ENCODE results near the gene BRDT.

BRDT gene

GRCh38 chr1:91944087-91944486 is 5.1 kb upstream of the BRDT start:
- DNase-seq (ENCODE audit: low spot score) = no peak
- no peak for TF ChIP-seq CTCF (IDR thresholded peaks at IDR 0.05; ENCODE audit: extremely low read depth, missing control alignments)

GRCh38 chr1:91948097-91948496 is 1.1 kb upstream of the BRDT start:
- no peak for TF ChIP-seq CTCF (IDR thresholded peaks at IDR 0.05; ENCODE audit: extremely low read depth, missing control alignments)
- DNase-seq (ENCODE audit: low spot score) = no peak

- no peak for DNase-seq (ENCODE audit: low spot score)
- no peak for TF ChIP-seq CTCF (IDR thresholded peaks at IDR 0.05; ENCODE audit: extremely low read depth, missing control alignments)
Measured at GRCh38 chr1:91948501-91949355, 473 bp upstream of the BRDT start.

GRCh38 chr1:91952187-91952586 is 3.0 kb downstream of the BRDT start:
- TF ChIP-seq CTCF (IDR thresholded peaks at IDR 0.05; ENCODE audit: extremely low read depth, missing control alignments) = no peak
- DNase-seq (ENCODE audit: low spot score) = no peak

- TF ChIP-seq CTCF (IDR thresholded peaks at IDR 0.05; ENCODE audit: extremely low read depth, missing control alignments) = no peak
- DNase-seq (ENCODE audit: low spot score) = no peak
Measured at GRCh38 chr1:91958926-91959325, 9.7 kb downstream of the BRDT start.

- TF ChIP-seq CTCF (IDR thresholded peaks at IDR 0.05; ENCODE audit: extremely low read depth, missing control alignments) = no peak
- DNase-seq (ENCODE audit: low spot score) = no peak
Measured at GRCh38 chr1:91968334-91968733, 19.1 kb downstream of the BRDT start.

GRCh38 chr1:91979383-91979782 is 30.2 kb downstream of the BRDT start:
- no peak for DNase-seq (ENCODE audit: low spot score)
- no peak for TF ChIP-seq CTCF (IDR thresholded peaks at IDR 0.05; ENCODE audit: extremely low read depth, missing control alignments)

All from GM20000 (cell line).